Stimulated activated naive CD8-positive, alpha-beta T cell treated with anti-CD3 and anti-CD28 coated beads, Interleukin-15, Interleukin-2, amounts not matched to agents 100 U/mL and 50 U/mL, for 24 hours (primary cell): ENCODE results near the gene RFX2.
"Not testable (repeated sequence)": the region's sequence is repeated elsewhere in the genome, so short reads cannot be mapped to it uniquely, and the experiment has no call there.

Source experiments
- ATAC-seq: fragments of 150-1000 bp; cut with Tn5 transposase; one replicate; pipeline ENCODE4 v1.10.0; 2021
- DNase-seq: peaks from one replicate; pipeline ENCODE4 v3.0.0; 2021

The RFX2 gene

DNA sequence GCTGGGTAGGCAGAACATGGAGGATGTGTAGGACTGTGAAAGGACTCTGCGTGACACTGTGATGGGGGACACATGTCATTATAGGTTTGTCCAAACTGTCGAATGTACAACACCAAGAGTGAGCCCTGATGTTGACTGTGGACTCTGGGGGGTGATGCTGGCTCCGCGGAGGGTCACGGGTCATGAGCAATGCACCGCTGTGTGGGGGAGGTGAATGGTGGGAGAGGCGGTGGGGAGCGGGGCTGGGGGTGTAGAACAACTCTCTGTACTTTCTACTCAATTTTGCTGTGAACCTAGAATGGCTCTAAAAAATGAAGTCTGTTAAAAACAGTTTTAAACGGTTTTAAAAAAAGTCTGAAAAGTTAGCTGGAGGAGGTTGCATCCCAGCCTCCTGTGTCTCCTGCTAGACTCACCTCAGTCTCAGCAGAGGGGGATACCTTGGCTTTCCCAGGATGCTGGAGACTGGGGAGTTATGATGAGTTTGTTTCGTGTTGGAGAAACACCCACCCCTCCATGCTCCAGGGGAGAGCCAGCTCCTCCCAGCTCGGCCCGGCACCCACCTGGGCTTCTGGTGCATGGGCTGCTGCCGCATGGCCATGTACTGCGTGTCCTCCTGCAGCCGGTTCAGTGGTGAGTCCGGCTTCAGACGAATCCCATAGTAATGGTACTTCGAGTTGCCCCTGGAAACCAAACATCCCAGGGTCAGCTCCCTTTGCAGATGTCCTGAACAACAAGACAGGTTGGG is 97.7 kb downstream of the RFX2 start:
- no peak for DNase-seq
- ATAC-seq, result no peak

DNA sequence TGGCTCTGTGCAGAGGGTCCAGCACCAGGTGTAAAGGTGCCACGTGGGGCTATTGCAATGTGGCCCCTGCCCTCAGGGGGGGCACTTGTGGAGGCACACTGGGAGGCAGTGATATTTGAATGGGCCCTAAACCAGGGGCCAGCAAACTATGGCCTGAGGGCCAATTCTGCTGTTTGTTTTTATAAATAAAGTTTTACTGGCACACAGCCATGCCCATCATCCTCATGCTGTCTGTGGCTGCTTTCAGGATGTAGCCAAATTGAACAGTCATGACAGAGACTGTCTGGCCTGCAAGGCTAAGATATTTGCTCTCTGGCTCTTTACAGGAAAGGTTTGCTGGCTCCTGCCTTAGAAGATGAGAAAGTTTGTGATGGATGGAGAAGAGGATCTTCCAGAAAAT is 98.5 kb downstream of the RFX2 start:
- no peak for DNase-seq
- no peak for ATAC-seq

DNA sequence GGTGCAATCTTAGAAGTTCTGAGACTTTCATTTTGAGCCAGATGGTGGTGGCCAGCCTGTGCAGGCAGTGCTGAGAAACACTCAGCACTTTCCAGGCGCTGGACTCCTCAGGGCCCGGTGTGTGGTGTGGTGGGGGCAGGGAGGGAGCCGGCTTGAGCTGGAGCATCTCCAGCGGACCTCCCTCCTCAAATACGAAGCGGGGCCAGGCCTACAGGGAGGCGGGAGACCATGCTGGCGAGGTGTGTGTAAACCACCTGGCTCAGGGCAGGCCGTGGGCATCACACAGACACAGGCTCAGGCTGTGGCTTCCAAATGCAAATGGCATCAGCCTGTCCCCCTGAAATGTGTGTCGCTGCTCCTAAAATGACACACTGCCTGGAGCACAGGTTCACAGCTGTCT is 99.1 kb downstream of the RFX2 start:
- ATAC-seq (no peak), DNase-seq (no peak)

DNA sequence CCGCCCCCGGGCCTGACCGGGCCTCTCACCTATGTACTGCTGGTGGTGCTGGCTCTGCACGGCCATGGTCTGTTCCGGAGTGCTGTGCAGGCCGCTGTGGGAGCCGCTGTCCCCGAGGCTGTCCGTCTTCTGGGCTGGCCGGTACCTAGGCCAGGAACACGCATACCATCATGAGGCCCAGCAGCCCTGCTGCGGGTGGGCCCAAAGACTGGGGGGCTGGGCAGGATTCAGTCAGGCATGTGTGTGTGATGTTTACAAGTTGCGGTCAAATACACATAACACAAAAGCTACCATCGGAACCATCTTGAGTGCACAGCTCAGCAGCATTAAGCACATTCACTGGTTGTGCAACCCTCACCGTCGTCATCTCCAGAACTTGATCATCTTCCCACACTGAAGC is 100.2 kb downstream of the RFX2 start:
- ATAC-seq (no peak), DNase-seq (no peak)

DNA sequence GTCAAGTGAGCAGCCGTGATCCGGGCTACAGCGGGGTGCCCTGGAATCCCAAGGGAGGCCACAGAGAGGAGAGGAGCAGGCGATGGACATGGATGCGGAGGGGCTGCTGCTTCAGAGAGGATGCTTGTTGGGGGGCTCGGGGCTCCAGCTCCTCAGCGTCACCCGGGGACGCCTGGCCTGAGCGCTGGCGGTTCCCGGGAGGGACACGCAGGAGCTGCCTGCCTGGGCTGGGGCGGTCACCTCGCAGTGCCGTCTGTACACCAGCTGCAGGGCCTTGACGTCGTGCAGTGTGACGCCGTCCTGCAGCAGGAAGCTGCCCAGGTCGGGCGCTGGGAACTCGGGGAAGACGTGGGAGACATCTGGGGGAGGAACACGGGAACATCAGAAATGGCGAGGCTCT is 102.4 kb downstream of the RFX2 start:
- no peak for DNase-seq
- no peak for ATAC-seq

DNA sequence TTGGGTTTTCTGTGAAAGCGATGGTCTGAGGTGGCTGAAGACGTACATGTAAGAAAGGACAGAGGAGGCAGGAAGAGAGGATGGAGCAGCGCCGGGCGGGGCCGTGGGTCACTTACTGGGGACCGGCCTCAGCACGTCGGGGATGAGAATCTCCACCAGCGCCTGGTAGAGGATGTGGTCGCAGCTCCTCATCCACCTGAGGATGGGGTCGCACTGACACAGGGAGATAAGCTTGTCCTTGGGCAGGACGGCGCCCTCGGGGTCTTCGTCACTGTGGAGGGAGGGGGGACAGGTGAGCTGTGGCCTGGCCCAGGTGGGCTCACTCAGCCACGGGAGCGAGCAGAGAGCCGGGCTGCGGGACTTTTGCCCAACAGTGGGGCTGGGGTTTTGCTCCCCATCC is 103.4 kb downstream of the RFX2 start:
- ATAC-seq (no peak), DNase-seq (no peak)

DNA sequence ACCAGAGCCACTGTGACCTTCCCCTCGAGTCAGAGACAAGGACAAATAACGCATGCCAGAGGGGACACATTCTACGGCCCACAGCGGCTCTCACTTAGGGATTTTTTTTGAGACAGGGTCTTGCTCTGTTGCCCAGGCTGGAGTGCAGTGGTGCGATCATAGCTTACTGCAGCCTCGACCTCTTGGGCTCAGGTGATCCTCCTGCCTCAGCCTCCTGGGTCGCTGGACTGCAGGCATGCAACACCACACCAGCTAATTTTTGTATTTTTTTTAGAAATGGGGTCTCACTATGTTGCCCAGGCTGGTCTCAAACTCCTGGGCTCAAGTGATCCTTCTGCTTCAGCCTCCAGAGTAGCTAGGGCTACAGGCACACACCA is 104.2 kb downstream of the RFX2 start:
- not testable (repeated sequence) for DNase-seq, ATAC-seq

DNA sequence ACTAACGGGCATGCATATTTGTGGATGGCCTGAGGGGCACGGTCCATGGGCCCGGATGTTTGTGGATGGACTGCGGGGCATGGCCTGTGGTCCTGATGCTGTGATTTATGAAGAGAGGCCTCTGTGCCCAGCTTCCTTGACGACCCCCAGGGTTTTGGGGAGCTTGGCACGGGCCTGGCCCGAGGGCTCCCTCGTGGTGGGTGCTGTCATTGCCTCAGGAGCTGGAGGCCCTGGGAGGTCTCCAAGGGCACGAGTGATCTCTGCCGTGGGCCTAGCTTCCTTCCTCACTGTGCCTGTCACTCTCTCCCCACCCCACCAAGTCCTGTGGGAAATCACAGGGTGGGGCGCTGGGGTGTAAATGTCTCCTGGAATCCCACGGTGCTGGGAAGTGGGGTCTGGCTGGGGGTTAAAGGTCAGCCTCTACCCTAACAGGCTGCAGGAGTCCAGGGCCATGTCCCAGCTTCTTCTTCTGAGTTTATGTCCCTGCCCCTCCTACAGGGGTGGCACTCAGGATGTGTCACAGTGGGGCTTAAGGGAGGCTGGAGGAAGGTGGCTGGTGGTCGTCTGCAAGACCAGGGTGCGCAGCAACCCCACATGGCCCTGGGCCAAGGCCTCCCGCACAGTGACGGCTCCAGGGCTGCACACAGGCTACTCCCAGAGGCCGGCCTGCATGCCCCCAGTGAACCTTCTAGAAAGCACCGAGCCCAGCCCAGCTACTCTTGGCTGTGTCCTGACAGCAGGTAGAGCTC is 104.8 kb downstream of the RFX2 start:
- no peak for DNase-seq

DNA sequence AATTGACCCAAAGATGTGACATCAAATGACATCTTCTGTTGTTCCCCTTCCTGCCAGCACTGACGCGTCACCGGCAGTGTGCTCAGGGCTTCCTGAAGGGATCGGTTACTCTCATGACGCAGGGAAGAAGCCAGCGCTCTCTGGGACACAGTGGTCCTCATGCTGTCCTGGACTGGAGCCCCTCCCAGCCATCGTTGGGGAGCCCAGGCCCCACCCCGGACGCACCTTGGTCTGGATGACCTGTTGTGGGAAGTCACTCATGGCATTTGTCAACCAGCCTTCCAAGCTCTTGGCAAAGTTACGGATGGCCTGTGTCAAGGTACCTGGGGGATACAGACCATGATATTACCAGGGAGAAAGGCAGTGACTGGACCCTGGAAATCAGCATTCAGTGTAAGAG is 106.3 kb downstream of the RFX2 start:
- no peak for ATAC-seq
- DNase-seq, result no peak

More for the DNA sequence above, 104.8 kb downstream of the RFX2 start:
- ATAC-seq, result peak; percentile 13

DNA sequence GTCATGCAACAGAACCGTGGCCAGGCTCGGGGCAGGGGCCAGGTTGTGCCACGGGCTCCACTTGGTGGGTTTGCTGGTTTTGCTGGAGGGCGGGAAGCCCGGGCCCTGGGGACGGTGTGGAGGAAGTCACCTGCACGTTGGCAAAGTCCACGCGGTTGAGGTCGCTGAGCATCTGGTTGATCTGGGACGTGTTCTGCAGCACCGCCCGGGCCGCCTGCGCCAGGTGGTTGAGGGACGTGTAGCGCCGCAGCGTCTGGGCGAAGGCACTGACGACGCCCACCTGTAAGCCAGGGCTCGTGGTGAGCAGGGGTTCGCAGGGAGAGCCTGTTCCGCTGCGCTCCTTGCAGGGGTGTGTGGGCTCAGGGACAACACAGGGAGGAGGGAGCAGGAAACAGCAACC is 107.7 kb downstream of the RFX2 start:
- no peak for DNase-seq
- ATAC-seq, result no peak

DNA sequence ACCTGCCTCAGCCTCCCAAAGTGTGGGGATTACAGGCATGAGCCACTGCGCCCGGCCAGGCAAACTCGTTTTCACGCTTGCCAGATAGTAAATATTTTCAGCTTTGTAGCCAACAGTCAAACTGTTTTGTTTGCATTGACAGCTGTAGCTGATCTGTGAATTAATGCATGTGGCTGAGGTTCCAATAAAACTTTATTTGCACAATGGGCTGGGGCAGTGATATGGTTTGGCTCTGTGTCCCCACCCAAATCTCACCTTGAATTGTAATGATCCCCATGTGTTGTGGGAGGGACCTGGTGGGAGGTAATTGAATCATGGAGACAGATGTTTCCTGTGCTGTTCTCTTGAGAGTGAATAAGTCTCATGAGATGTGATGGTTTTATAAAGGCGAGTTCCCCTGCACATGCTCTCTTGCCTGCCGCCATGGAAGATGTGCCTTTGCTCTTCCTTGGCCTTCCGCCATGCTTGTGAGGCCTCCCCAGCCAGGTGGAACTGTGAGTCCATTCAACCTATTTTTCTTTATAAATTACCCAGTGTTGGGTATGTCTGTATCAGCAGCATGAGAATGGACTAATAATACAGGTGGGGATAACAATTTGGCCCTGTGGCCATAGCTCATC is 110.0 kb downstream of the RFX2 start:
- DNase-seq (no peak), ATAC-seq (no peak)

DNA sequence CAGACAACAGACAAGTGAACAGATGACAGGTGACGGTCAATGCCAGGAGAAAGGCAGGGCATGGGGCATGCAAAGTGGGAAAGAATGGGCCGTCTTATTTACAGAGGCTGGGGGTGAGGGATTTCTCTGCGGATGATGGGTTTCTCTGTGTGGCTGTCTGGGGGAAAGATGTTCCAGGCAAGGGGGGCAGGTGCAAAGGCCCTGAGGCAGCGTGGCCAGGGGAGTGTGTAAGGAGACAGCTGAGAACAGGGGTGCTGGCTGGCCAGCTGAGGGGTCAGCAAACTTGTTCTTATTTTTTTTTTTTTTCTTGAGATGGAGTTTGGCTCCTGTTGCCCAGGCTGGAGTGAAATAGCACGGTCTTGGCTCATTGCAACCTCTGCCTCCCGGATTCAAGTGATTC is 110.6 kb downstream of the RFX2 start:
- no peak for ATAC-seq
- no peak for DNase-seq

DNA sequence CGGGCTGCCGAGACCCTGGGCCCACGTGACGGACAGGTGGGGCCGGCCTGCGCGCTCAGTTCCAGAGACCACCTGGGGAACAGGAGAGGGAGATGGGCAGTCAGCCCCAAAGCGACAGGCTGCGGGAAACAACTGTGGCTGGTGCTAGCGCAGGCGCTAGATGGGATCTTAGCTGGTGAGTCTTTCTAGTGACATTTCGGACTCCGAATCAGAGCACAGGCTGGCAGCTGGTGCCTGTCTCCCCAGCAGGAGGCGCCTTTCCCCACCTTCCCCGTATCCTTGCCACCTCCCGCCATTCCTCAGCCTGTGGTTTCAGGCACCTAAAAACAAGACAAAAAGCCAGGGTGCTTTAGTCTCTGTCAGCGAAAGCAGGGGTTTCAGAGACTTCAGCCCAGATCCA is 112.9 kb downstream of the RFX2 start:
- no peak for ATAC-seq

DNA sequence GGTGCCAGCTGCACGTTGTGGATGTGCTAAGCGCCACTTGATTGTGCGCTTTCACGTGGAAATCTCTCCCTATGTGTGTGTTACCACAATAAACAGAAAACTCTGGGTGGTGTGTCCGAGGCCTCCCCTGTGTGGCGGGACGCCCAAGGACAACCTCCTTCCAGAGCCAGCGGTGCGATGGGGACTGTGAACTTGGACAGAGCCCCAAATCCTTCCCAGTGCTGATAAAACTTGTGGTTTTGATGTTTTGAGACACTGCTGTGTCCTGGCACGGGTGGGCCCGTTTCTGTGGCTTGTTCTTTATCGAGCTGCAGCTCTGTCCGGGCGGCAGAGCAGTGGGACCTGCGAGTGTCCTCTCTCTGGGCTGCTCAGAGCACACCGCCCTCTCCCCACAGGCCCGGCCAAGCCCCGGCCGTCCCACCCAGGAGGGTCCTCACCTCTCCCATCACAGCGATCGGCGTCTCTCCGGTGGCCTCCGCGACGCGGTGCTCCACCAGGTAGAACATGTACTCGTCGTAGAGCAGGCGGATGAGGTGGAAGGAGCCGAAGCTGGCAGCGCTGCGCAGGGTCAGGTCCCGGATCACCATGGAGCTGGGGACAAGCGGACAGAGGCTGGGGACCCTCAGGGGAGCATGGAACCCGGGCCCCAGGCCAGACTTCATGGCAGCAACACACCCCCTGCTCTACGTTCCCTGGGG is 113.5 kb downstream of the RFX2 start:
- no peak for ATAC-seq
- DNase-seq, result no peak

More for the DNA sequence above, 112.9 kb downstream of the RFX2 start:
- no peak for DNase-seq

DNA sequence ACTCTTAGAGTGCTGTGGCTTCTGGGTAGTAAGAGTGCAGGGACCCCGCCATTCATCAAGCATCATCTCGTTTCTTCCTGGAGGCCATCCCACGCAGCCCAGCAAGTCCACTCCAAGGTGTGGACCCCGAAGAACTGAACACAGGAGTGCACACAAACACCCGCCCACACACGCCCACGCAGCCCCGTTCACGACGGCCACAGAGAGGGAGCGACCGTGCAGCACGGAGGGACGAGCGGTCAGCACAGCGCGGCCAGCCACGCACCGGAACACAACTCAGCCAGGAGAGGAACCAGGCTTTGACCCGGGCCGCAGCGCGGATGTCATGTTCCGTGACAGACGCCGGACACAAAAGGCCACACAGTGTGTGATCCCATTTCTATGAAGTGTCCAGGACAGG is 114.2 kb downstream of the RFX2 start:
- ATAC-seq, result no peak
- no peak for DNase-seq

DNA sequence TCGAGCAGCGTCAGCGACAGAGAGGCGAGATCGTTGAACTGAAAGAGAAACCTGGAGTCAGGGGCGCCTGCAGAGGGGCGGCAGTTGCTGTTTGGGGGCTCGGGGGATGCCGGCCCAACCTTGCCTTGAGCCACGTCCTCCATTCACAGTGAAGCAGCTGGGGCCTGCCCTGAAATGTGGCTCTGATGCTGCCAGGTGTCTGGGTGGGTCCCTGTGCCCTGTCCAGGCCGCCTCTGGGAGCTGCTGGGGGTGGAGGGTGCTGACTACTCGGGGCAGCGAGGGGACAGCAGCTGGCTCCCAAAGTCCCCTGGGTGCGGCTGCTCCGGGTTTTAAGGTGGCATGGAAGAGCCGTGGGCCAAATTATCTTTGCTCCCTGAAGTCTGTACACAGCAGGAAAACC is 114.7 kb downstream of the RFX2 start:
- ATAC-seq, result no peak
- no peak for DNase-seq

DNA sequence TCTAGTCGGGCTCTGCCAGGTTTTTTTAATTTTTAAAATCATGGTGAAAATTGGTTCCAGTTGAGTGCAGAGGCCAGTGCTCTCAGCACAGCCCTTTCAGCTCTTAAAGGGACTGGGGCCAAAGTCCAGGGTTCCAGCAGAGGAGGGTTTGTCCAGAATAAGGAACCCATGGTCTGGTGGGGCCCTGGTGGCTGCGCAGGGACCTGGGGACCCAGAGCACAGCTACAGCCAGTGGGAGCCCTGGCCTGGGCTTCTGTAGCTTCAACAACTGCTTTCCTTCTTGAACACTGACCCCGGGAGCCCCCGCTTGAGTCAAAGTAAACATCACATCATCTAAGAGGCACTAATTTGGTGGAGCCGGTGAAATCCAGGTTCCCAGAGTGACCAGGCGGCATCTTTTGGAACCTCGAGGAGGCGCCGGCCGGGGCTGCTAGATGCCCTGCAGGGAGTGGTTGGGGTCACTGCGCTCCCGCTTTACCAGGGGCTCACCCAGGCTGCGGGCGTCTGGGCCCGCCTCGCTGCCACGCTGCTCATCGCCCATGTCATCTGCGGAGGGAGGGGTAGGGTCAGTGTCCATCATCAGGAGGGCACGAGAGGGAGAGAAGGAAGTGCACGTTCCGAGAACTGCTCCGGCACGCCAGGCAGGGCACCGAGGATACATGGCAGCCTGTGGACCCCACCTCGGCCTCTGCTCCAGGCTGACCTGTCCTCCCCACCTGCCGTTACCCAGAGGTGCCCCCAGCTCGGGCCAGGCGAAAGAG is 115.7 kb downstream of the RFX2 start:
- ATAC-seq (no peak), DNase-seq (no peak)

DNA sequence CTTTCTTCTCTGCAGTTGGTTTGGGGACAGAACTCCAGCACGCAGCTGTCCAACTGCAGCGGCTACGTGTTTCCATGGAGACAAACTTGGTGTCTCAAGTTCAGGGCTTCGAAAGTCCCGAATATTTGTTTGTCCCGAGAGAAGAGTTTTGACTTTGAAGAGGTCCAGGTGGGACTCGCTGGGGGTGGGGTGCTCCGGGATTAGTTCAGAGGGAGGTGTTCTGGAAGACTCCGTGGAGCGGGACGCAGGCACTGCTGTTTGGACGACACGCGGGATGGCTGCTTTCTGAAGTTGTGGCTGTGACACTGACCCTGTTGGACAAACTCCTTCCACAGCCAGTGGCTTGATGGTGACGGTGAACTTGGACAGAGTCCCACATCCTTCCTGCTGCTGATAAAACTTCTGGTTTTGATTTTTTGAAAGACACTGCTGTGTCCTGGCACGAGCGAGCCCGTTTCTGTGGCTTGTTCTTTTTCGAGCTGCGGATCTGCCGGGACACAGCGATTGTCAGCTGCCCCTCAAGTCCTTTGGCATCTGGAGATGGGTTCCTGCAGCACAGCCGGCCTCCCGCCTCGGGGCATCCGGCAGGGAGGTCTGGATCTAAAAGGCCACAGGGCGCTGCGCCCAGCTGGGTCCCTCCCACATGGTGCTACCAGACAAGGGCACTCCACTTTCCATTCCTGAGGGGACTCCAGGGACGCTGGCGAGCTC is 116.5 kb downstream of the RFX2 start:
- DNase-seq (no peak), ATAC-seq (no peak)

DNA sequence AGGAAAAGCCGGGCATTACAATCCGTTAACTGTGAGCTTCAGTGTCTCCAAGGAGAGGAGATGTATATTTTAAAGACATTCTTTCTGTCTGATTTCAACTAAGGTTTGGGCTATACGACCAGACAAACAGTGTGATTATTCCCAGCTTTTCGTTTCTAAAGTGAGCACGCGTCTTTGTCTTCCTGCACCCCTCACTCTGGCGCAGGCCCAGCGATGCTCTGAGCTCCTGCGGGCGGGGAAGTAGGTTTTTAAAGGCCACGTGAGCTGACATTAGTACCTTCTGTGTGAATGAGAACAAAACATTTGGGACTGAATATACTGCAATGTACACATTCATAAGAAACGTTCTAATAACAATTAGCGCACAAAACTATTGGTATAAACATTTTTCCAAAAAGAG is 117.1 kb downstream of the RFX2 start:
- ATAC-seq (no peak), DNase-seq (no peak)

DNA sequence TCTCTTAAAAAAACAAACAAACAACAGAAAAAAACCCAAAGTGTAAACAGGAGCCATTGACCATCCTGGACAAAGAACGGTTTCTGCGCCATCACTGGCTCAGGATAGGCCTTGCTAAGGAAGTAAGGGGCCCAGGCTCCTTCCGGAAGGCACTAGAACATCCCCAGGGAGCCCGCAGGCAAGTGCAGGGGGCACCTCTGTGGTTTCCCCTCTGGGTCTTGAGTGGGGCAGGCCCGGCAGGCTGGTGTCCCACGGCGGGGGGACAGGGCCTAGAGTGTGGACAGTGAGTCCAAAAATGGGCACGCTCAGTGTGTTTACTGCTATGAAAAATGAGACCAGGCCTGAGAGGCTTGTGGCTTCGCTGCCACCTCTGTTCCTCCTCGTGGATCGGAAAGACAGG is 117.5 kb downstream of the RFX2 start:
- no peak for ATAC-seq
- DNase-seq, result no peak

DNA sequence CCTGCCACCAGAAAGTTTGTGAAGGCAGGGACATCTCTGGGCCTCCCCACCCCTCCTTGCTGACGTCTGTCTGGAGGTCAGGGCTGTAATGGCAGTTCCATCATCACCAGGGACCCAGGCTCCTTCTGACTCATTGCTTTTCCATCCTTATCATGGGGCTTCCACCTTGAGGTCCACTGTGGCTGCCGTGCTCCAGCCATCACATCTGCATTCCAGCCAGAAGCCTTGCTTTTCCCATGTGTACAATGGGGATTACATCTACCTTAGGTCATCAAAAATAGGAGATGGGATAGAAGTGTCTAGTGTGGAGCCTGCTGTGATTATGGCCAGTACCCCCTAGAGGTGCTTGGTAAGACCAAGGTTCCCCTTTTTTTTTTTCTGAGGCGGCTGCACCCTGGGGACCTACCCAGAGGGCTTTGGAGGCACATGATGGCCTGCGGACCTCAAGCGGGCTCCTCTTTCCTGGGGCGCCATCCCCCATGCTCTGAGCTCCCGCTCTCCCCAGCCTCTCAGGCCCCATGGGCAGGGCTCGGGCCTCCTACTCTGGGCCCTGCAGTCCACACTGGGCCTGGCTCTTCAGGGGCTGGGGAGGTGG is 119.0 kb downstream of the RFX2 start:
- ATAC-seq (no peak), DNase-seq (no peak)
